Tibial artery (tissue), 4 donors: ENCODE measurements around the gene AKAP13.

Experiments used
- DNase-seq, 2 donors: peaks; one replicate each; pipeline ENCODE4 v3.0.0-alpha.2; 2019
- H3K27ac ChIP-seq, 2 donors: fragments of 200-600 bp; sonication (generic) in 1 of 2; 1 replicate in 1 of 2; 2 replicates in 1 of 2; pipeline ENCODE4 v1.5.1; 2018 to 2019; ENCODE audit warnings: mild to moderate bottlenecking in 1 of 2
- H3K27me3 ChIP-seq, 2 donors: fragments of 200-600 bp; sonication (generic) in 1 of 2; one replicate each; pipeline versions ENCODE4 v1.5.1 to v1.6.0; 2016 to 2019
- H3K36me3 ChIP-seq, 3 donors: fragments of 200-600 bp; sonication (generic) in 2 of 3; one replicate each; pipeline ENCODE4 v1.5.1; 2016 to 2019; ENCODE audit warnings: mild to moderate bottlenecking in 2 of 3
- H3K4me1 ChIP-seq, 4 donors: fragments of 200-600 bp; sonication (generic) in 2 of 4; 1 replicate in 3 of 4; 2 replicates in 1 of 4; pipeline ENCODE4 v1.5.1; 2016 to 2019
- H3K4me3 ChIP-seq, 2 donors: fragments of 200-600 bp; sonication (generic) in 1 of 2; 1 replicate in 1 of 2; 2 replicates in 1 of 2; pipeline ENCODE4 v1.5.1; 2018 to 2019; ENCODE audit warnings: mild to moderate bottlenecking in 2 of 2
- H3K9me3 ChIP-seq, 3 donors: fragments of 200-600 bp; sonication (generic) in 1 of 3; one replicate each; pipeline ENCODE4 v1.5.1; 2016 to 2019
- intact Hi-C: fragments of 100-400 bp; cut with DNase I; formaldehyde crosslinking; loops from one replicate; pipeline ENCODE4 v1.15.0; 2023; ENCODE audit warnings: low total_unique reads
- TF ChIP-seq, protein P1 (sequence below), 2 experiments: fragments of 200-600 bp in 1 of 2; fragments of 450-650 bp in 1 of 2; IDR thresholded peaks; one replicate each; pipeline ENCODE4 v1.5.1; 2017 to 2019; ENCODE audit warnings: antibody characterized with exemption in 2 of 2, mild to moderate bottlenecking in 1 of 2, moderate library complexity in 1 of 2

The AKAP13 gene

DNA sequence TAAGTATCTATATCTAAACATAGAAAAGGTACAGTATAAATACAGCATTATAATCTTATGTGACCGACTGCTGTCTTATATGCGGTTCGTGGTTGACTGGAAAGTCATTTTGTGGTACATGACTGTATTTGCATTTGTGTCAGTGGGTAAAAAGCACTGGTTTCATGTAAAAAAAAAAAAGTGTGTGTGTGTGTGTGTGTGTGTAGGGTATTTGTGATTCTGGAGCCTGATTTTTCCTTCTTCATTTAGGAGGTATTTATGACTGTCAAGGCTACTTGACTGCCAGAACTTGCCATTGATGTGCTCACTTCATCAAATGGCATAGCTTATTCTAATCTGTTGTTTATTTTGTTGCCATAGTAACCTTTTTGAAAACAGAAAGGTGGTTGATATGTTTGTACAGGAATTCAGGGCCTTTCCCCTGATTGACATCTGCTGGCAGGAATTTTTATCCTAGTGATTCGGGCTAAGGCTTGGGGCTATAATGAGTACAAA, 63.2 kb downstream of the AKAP13 start:
- no peak overlapping the region for H3K4me3 ChIP-seq
- no peaks in the 10 kb centered on the region for H3K27me3 ChIP-seq
- H3K36me3 ChIP-seq: no peaks in the 10 kb centered on the region
- TF ChIP-seq, protein P1, sequence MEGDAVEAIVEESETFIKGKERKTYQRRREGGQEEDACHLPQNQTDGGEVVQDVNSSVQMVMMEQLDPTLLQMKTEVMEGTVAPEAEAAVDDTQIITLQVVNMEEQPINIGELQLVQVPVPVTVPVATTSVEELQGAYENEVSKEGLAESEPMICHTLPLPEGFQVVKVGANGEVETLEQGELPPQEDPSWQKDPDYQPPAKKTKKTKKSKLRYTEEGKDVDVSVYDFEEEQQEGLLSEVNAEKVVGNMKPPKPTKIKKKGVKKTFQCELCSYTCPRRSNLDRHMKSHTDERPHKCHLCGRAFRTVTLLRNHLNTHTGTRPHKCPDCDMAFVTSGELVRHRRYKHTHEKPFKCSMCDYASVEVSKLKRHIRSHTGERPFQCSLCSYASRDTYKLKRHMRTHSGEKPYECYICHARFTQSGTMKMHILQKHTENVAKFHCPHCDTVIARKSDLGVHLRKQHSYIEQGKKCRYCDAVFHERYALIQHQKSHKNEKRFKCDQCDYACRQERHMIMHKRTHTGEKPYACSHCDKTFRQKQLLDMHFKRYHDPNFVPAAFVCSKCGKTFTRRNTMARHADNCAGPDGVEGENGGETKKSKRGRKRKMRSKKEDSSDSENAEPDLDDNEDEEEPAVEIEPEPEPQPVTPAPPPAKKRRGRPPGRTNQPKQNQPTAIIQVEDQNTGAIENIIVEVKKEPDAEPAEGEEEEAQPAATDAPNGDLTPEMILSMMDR (IDR thresholded peaks at IDR 0.05): no peak
- no peak overlapping the region for H3K27ac ChIP-seq
- no peak for DNase-seq
- H3K9me3 ChIP-seq: no peaks in the 10 kb centered on the region
- intact Hi-C loops: no loop called here
- peaks cover 0 to 36% (median 9%) of the 10 kb centered on the region in 4 donors for H3K4me1 ChIP-seq

DNA sequence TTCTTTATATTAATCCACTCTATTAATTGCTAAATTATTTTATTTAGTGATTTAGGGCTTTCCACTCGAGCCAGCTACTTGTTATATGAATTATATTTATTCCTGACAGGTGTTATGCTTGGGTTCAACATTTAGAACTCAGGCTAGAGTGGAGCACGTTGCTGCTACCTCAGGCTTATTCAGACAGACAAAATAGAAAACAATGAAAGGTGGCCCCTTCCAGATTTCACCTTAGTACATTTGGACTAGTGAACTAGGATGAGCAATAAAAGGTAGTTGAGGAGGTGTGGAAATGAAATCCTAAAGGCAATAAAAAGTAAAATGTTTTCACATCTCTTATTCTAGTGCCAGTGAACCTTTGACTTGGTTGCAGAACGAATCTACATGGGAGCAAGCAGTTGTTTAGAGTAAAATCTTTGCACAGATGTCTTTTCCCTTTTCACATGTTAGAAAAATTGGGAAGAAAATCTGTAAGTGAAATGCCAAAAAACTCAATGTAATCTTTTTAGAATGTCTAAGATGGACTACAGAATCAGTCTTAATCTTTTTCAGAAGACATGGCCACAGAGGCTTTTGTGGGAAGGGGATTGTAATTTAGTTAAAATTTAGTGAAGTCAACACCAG, 63.8 kb downstream of the AKAP13 start:
- Histone ChIP-seq H3K9me3 (no peaks in the 10 kb centered on the region), H3K4me3 (no peak overlapping the region), H3K36me3 (no peaks in the 10 kb centered on the region), H3K27ac (no peak overlapping the region), H3K4me1 (peaks cover 0 to 36% (median 9%) of the 10 kb centered on the region in 4 donors), H3K27me3 (no peaks in the 10 kb centered on the region)
- TF ChIP-seq, protein P1 (IDR thresholded peaks at IDR 0.05): no peak
- no peak for DNase-seq
- intact Hi-C loops: no loop called here

DNA sequence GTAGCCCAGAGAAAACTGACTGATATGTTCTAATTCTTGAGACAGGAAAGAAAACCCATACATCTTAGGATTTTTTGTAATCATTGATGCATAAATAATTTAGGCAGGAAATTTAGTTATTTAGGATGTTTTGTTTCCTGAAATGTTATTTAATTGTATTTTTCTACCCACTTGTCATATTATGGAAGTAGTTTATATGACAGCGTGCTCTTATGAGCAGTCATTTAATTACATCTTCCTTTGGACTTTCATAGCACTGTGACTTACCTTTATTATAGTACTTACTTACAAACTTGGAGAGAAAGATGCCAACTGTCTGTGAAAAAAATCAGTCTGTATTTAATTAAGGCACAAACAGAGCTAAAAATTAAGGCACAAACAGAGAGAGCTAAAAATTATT, 65.0 kb downstream of the AKAP13 start:
- H3K36me3 ChIP-seq: no peaks in the 10 kb centered on the region
- TF ChIP-seq, protein P1 (IDR thresholded peaks at IDR 0.05): no peak
- H3K9me3 ChIP-seq: peaks cover 0 to 2% (median 0%) of the 10 kb centered on the region in 3 donors
- no peaks in the 10 kb centered on the region for H3K27me3 ChIP-seq
- intact Hi-C loops: no loop called here
- no peak for DNase-seq
- H3K27ac ChIP-seq: no peak overlapping the region
- peaks cover 0 to 35% (median 9%) of the 10 kb centered on the region in 4 donors for H3K4me1 ChIP-seq
- H3K4me3 ChIP-seq: no peak overlapping the region

DNA sequence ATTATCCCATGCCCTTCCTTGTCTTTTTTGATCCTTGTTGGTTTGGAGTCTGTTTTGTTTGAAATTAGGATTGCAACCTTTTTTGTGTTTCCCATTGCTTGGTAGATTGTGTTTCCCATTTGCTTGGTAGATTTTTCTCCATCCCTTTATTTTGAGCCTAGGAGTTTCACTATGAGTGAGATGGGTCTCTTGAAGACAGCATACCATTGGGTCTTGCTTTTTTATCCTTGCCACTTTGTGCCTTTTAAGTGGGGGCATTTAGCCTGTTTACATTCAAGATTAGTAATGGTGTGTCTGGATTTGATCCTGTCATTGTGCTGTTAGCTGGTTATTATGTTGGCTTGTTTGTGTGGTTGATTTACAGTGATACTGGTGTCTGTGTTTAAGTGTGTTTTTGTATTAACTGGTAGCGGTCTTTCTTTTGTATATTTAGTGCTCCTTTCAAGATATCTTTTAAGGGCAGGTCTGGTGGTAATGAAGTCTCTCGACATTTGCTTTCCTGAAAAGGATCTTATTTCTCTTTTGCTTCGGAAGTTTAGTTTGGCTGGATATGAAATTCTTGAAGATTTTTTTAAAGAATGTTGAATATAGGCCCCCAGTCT, 70.8 kb downstream of the AKAP13 start:
- no peaks in the 10 kb centered on the region for H3K27me3 ChIP-seq
- peaks cover 0 to 14% (median 0%) of the 10 kb centered on the region in 3 donors for H3K9me3 ChIP-seq
- no peak overlapping the region for H3K4me3 ChIP-seq
- intact Hi-C loops: no loop called here
- H3K27ac ChIP-seq: no peak overlapping the region
- DNase-seq: no peak
- H3K36me3 ChIP-seq: no peaks in the 10 kb centered on the region
- H3K4me1 ChIP-seq: no peaks in the 10 kb centered on the region
- TF ChIP-seq, protein P1 (IDR thresholded peaks at IDR 0.05): no peak

DNA sequence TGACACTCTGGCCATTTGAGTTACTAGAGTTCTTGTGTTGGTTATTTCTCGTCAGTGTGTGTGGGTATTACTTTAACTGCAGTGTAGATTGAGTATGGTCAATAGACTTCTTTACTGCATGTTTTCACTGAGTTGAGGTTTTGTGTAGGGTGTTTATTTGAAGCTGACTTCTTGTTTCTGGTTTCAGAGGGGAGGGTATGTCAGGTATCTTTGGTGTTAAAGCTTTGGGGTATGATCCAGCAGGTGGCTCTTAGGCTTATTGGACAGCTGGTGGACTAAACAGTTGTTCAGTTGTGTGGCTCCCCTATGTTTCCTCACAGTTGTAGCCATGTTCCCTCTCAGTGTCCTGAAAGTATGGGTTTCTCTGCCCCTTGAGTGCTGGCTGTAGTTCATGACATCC, 72.0 kb downstream of the AKAP13 start:
- H3K9me3 ChIP-seq: peaks cover 0 to 14% (median 0%) of the 10 kb centered on the region in 3 donors
- intact Hi-C loops: no loop called here
- no peaks in the 10 kb centered on the region for H3K4me1 ChIP-seq
- no peak overlapping the region for H3K4me3 ChIP-seq
- H3K36me3 ChIP-seq: no peaks in the 10 kb centered on the region
- DNase-seq: no peak
- H3K27me3 ChIP-seq: no peaks in the 10 kb centered on the region
- TF ChIP-seq, protein P1 (IDR thresholded peaks at IDR 0.05): no peak
- H3K27ac ChIP-seq: no peak overlapping the region
